ENCODE results near the gene TSHZ3.

Gene TSHZ3

GRCh38 chr19:31335716-31336115, 13.5 kb downstream of the TSHZ3 start:
- no peak for DNase-seq (ENCODE audit: low read depth in 2 of 2)

- no peak for DNase-seq (ENCODE audit: low read depth in 2 of 2)
Measured at GRCh38 chr19:31334849-31335624, 14.2 kb downstream of the TSHZ3 start.

GRCh38 chr19:31334101-31334848, 15.0 kb downstream of the TSHZ3 start:
- DNase-seq (ENCODE audit: low read depth in 2 of 2): no peak

GRCh38 chr19:31332096-31332495, 17.1 kb downstream of the TSHZ3 start:
- no peak for DNase-seq (ENCODE audit: low read depth in 2 of 2)

- DNase-seq (ENCODE audit: low read depth in 2 of 2): no peak
Measured at GRCh38 chr19:31331536-31331935, 17.7 kb downstream of the TSHZ3 start.

GRCh38 chr19:31330761-31331160, 18.5 kb downstream of the TSHZ3 start:
- no peak for DNase-seq (ENCODE audit: low read depth in 2 of 2)

GRCh38 chr19:31330237-31330636, 19.0 kb downstream of the TSHZ3 start:
- no peak for DNase-seq (ENCODE audit: low read depth in 2 of 2)

DNA sequence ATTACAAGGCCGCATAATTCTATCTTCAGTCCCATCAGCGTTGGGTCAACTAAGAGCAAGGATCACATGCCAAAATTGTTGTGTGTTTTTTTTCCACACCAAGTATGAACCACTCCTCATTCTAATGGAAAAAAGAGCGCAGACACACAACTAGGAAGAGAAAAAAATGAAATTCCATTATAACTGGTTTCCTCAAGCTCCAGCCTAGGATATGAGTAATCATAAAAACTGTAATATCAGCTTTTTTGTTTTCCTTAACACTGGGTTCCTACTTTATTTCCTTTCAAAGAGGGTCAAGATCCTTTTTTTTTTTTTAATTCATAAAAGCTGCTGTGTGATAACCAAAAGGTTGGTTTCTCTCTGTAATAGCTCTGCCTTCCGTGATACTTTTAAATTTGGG, 19.4 kb downstream of the TSHZ3 start:
- DNase-seq (ENCODE audit: low read depth in 2 of 2): no peak

- DNase-seq (ENCODE audit: low read depth in 2 of 2): no peak
Measured at GRCh38 chr19:31328238-31328637, 21.0 kb downstream of the TSHZ3 start.

- no peak for DNase-seq (ENCODE audit: low read depth in 2 of 2)
Measured at GRCh38 chr19:31326329-31327028, 22.8 kb downstream of the TSHZ3 start.

- no peak for DNase-seq (ENCODE audit: low read depth in 2 of 2)
Measured at GRCh38 chr19:31325342-31325741, 23.9 kb downstream of the TSHZ3 start.

- DNase-seq (ENCODE audit: low read depth in 2 of 2): no peak
Measured at GRCh38 chr19:31319465-31319864, 29.8 kb downstream of the TSHZ3 start.

DNA sequence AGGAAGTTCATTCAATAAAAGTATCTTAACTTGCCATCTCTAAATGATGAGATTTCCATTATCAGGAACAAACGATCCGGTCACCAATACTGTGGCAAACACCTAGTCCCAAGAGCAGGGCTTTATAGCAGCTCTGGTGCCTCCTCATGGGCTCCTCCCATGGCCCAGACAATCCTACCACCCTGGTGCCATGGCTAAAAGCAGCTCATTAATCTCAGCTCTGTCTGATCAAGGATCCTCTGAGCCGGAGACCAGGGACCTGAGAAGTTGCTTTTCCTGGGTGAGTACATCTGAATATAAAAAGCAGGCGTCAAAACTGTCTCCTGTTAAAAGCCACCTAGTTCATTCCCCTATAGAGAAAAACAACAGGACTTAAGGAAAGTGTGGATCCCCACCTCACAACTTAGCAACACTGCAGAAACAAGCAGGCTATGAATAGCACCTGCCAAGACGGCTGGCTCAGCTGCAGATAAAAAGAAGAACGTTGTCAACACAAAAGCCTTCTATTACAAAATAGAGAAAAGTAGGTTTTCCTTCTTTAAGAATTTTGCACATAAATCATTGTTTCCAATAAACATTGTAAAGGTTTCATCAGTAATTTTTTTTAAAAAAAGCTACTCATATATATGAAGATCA, 30.3 kb downstream of the TSHZ3 start:
- no peak for DNase-seq (ENCODE audit: low read depth in 2 of 2)

DNA sequence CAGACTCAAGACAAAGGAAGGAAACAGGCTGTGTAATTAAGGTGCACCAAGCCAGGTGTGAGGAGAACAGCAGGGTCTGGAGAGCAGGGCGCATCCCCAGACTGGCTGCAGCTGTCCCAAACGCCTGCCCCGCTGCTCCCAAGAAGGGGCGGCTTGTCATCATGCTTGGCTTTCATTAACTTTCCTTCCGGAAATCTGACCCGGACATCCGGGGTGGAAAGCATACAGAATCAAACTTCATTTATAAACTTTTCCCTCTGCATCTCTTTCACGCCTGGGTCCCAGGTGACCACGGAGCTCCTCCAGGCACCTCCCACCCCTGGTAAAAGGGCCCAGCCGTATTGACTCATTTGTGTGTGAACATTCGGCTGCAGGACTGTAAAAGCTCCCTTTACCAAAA, 31.7 kb downstream of the TSHZ3 start:
- no peak for DNase-seq (ENCODE audit: low read depth in 2 of 2)

- DNase-seq (ENCODE audit: low read depth in 2 of 2): no peak
Measured at GRCh38 chr19:31317093-31317492, 32.1 kb downstream of the TSHZ3 start.

DNA sequence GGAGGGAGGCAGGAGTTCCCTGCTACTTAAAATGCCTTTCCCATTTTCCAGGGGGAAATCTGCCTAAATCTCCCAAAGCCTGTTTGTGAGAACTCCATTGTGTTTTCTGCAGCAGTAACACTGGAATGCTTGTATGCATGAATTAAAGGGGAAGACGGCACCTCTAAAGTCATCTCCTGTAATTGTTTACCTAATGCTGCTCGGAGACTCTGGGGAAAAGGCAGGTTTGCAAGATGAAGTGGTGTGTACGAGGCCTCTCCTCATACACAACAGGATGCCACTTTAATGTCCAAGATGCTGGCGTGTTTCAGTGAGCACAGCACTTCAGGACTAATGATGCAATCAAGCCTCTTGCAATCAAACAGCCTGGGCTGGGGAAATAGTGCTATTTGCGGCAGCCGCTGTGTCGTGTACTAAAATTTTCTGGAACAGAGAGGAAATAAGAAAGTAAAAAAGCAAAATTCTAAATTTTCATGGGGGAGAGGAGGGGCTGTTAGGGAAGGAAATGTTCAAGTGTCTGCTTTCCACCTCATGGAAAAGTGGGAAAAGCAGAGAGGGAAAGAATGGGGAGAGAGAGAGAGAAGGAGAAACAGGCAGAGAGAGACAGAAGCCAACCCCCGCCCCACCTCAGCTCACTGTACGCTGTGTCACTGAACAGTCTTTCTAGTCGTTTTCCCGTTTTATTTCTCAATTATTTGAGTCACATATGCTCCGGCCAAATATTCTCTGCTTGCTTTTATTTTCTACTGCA, 32.9 kb downstream of the TSHZ3 start:
- no peak for DNase-seq (ENCODE audit: low read depth in 2 of 2)

DNA sequence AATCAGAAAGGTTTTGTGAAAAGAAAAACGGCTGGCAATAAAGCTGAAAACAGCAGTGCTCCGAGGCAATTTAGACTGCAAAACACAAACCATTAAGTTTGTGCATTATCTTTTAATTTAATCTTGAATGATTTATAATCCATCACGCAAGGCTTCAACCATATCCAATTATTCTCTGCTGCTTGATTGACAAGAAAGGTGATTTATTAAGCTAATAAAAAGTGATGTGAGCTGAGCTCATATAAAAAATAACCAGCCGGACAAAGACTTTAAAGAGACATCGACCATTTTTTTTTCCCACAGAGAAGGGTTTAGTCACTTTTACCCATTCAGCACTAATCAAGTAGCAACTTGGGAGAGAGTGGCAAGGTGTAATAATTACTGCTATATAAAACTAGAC, 33.6 kb downstream of the TSHZ3 start:
- no peak for DNase-seq (ENCODE audit: low read depth in 2 of 2)

DNA sequence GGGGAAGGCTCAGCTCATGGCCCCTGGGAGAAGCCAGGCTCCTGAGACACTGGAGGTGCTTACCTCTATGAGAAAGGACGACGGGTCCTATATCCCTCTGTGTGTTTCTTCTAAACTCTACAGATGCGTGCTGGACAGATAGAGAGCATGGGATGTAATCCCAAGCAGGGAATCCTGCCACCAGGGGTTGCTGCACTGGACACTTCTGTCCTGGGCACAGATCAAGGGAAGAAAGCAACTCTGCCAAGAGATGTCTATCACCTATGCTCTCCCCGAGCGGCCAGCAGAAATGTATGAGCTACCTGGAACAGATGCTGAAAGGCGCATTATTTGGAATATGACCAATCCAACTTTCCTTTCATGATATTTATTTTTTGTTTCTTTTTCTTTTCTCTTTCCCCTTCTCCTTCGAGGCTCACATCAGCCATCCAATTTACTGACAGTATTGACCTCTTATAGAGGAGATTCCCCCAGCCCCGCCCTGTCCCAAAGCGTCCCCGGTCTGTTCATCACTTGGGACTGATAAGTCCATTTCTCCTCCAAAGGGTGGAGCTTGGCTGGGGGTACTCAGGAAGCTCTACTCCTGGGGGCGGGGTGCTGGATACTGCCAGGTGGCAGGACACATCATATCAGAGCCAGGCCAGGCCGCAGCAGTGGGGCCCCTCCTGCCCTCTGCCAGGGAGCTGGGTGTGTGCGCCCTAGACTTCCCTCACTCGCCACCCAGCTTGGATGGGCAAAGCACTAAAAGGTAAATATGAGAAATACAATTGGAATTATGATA, 34.2 kb downstream of the TSHZ3 start:
- no peak for DNase-seq (ENCODE audit: low read depth in 2 of 2)

- DNase-seq (ENCODE audit: low read depth in 2 of 2): no peak
Measured at GRCh38 chr19:31314156-31314555, 35.1 kb downstream of the TSHZ3 start.

- DNase-seq (ENCODE audit: low read depth in 2 of 2): no peak
Measured at GRCh38 chr19:31313291-31314030, 35.8 kb downstream of the TSHZ3 start.

Measured in stimulated activated CD4-positive, alpha-beta T cell treated with anti-CD3 and anti-CD28 coated beads, Interleukin-1b, Interleukin-23, amount 100 ng/mL, for 1 hour (primary cell).